Subcutaneous adipose tissue (tissue), 4 donors: ENCODE results near the gene RUFY3. TPM values are rescaled to one million over a fixed set of nuclear protein-coding genes. Genes with fewer than 3 reads are reported as not detected.

Experiments used
- CTCF ChIP-seq: fragments of 450-650 bp; IDR thresholded peaks from one replicate; pipeline ENCODE4 v1.5.1; 2016; ENCODE audit warnings: low read depth, mild to moderate bottlenecking, control low read depth, antibody characterized with exemption, moderate library complexity
- total RNA-seq, 4 donors: library from RNA; depleted of rRNA; stranded (reverse); fragments of >200 nt; gene quantifications; one replicate each; pipeline ENCODE4 v1.1.0, GENCODE V29; 2016

The RUFY3 gene
- total RNA-seq, 4 donors from 2014 or later, result 47.1 to 75.3 (median 58.6) TPM

- TF ChIP-seq CTCF, result no peak
These were observed 531 bp downstream of the RUFY3 start for GRCh38 chr4:70722199-70722791.

DNA sequence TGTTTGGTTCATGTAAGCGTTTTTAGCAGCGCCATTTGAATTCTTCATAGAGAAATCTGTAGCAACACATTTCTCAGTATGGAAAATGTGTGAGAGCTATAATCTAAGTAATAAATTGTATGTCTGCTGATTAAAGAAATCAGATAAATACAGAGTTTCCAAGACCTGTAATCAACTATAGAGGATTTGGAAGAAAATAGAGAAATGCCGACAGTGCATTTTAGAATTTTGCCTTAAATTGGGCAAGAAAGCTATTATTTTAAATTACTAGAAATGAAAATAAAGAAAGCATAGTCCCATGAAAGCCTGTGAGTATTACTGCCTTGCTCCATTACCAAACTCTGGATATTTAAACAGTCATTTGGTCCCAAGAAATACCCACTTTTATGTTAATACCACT, 2.7 kb downstream of the RUFY3 start:
- TF ChIP-seq CTCF, result no peak

DNA sequence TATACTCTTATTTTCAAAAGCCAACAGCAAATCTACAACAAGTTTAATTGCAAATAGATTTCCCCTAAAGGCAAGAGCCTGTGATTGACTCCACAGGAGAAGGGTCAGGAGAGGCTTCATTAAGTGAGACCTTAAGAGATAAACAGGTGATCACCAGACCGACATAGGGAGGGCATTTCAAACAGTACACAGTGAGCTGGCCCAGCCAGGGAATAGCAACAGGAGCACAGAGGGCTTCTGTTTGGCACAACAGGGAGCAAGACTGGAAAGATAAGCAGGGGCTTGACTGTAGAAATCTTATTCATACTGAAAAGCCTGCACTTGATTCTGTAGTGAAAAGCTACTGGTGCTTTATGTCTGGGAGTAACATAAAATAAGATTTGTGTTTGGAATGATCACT, 3.9 kb downstream of the RUFY3 start:
- TF ChIP-seq CTCF, result no peak

GRCh38 chr4:70728091-70728490, 6.3 kb downstream of the RUFY3 start:
- TF ChIP-seq CTCF, result no peak

DNA sequence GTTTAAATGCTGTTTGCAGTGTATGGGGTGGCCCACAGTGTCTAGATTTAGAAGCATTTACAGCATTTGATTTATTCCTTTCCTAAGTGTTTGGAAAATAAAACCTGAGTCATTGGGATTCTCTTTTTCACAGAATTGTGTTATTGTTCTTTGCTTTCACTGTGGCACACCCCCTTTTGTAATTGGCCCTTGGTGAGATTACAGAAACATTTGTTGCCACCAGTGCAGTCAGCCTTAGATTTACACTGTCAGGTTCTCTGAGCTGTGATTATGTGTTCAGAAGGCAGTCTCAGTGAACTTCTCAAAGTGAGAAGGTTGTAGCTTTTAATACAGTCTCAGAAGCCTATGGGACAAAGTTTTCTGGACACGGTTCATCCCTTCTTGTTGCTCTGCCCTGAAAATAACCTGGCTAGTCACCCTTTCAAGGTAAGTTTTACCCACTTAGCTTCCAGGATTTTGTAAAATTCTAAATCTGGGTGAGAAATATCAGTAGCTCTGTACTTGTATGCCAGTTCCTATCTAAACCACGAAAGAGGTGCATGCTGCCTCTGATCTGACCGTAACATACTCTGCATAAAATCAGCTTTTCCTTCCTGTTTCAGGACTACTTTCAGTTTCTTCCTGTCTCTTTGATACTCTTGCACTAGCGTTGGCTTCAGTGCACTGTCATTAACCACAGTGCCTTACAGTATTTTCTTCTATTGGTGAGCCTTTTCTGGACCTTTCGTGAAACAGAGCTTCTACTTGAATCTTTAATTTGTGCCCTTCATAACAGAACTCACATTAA, 12.6 kb downstream of the RUFY3 start:
- no peak for TF ChIP-seq CTCF

- TF ChIP-seq CTCF, result no peak
These were observed 13.2 kb downstream of the RUFY3 start for GRCh38 chr4:70734971-70735370.

GRCh38 chr4:70737006-70737405, 15.2 kb downstream of the RUFY3 start:
- no peak for TF ChIP-seq CTCF
